KMS-11 (cell line): ENCODE data around the gene EEF1AKMT1.

Experiments used
- H2AFZ ChIP-seq: fragments of 200-600 bp; sonication (generic); 2 replicates; pipeline ENCODE4 v1.6.1; 2016; ENCODE audit warnings: antibody characterized with exemption, mixed run types, low read depth
- H3K27ac ChIP-seq: fragments of 200-600 bp; sonication (generic); 2 replicates; pipeline ENCODE4 v1.6.1; 2016; ENCODE audit warnings: mild to moderate bottlenecking, mixed run types
- H3K27me3 ChIP-seq: fragments of 200-600 bp; sonication (generic); 2 replicates; pipeline ENCODE4 v1.6.1; 2017; ENCODE audit warnings: mild to moderate bottlenecking, low read depth, mixed run types, moderate library complexity; ENCODE audit not compliant: insufficient read depth
- H3K36me3 ChIP-seq: fragments of 200-600 bp; sonication (generic); 2 replicates; pipeline ENCODE4 v1.6.1; 2017; ENCODE audit warnings: mild to moderate bottlenecking, mixed run types; ENCODE audit not compliant: insufficient read depth
- H3K4me1 ChIP-seq: fragments of 200-600 bp; sonication (generic); 2 replicates; pipeline ENCODE4 v1.6.1; 2016; ENCODE audit warnings: mild to moderate bottlenecking, low read depth, mixed run types; ENCODE audit not compliant: poor library complexity, severe bottlenecking
- H3K4me2 ChIP-seq: fragments of 200-600 bp; sonication (generic); 2 replicates; pipeline ENCODE4 v1.7.0; 2016; ENCODE audit warnings: mild to moderate bottlenecking, mixed run types
- H3K4me3 ChIP-seq: fragments of 200-600 bp; sonication (generic); IDR thresholded peaks from 2 replicates; pipeline ENCODE4 v1.6.1; 2017; ENCODE audit warnings: low read depth, low read length, mixed read lengths; ENCODE audit not compliant: insufficient read depth
- H3K79me2 ChIP-seq: fragments of 200-600 bp; sonication (generic); 2 replicates; pipeline ENCODE4 v1.6.1; 2016; ENCODE audit warnings: low read depth, mixed run types; ENCODE audit not compliant: insufficient read depth
- H3K9ac ChIP-seq: fragments of 200-600 bp; sonication (generic); 2 replicates; pipeline ENCODE4 v1.6.1; 2016; ENCODE audit warnings: mild to moderate bottlenecking, mixed run types
- H4K20me1 ChIP-seq: fragments of 200-600 bp; sonication (generic); 2 replicates; pipeline ENCODE4 v1.6.1; 2016; ENCODE audit warnings: mild to moderate bottlenecking, mixed run types; ENCODE audit not compliant: insufficient read depth
- TF ChIP-seq, protein P1 (sequence below): fragments of 200-600 bp; sonication (generic); conservative IDR thresholded peaks from 2 replicates; pipeline ENCODE4 v1.6.1; 2017; ENCODE audit warnings: low read depth, mild to moderate bottlenecking, antibody characterized with exemption, low read length, moderate library complexity, mixed read lengths

EEF1AKMT1 gene

DNA sequence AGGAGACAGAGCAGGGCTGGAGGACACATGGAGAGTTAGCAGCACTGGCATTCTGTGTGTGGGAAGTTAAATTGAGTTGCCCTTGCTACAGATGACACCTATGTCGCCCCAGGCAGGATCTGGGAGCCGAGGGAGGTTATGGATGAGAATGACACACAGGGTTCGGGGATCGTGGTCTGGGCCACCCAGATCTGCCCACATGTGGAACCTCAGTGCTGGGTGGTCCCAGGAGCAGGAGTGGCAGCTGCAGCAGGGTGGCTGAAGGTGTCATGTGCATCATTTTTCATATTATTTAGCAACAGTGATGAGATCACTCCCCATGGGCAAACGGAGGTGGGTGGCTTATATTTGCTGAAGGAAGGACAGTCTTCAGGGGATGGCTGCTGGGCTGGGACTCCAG, 67.1 kb downstream of the EEF1AKMT1 start:
- H3K9ac ChIP-seq: no peak overlapping the region
- H3K27ac ChIP-seq: no peak overlapping the region
- no peak overlapping the region for H3K4me3 ChIP-seq
- peaks cover 9% of the 10 kb centered on the region for H3K4me1 ChIP-seq
- no peak overlapping the region for H2AFZ ChIP-seq
- H3K4me2 ChIP-seq: no peak overlapping the region
- no peaks in the 10 kb centered on the region for H3K36me3 ChIP-seq
- TF ChIP-seq, protein P1, sequence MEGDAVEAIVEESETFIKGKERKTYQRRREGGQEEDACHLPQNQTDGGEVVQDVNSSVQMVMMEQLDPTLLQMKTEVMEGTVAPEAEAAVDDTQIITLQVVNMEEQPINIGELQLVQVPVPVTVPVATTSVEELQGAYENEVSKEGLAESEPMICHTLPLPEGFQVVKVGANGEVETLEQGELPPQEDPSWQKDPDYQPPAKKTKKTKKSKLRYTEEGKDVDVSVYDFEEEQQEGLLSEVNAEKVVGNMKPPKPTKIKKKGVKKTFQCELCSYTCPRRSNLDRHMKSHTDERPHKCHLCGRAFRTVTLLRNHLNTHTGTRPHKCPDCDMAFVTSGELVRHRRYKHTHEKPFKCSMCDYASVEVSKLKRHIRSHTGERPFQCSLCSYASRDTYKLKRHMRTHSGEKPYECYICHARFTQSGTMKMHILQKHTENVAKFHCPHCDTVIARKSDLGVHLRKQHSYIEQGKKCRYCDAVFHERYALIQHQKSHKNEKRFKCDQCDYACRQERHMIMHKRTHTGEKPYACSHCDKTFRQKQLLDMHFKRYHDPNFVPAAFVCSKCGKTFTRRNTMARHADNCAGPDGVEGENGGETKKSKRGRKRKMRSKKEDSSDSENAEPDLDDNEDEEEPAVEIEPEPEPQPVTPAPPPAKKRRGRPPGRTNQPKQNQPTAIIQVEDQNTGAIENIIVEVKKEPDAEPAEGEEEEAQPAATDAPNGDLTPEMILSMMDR: no peak
- no peaks in the 10 kb centered on the region for H3K79me2 ChIP-seq
- no peaks in the 10 kb centered on the region for H3K27me3 ChIP-seq
- no peaks in the 10 kb centered on the region for H4K20me1 ChIP-seq

DNA sequence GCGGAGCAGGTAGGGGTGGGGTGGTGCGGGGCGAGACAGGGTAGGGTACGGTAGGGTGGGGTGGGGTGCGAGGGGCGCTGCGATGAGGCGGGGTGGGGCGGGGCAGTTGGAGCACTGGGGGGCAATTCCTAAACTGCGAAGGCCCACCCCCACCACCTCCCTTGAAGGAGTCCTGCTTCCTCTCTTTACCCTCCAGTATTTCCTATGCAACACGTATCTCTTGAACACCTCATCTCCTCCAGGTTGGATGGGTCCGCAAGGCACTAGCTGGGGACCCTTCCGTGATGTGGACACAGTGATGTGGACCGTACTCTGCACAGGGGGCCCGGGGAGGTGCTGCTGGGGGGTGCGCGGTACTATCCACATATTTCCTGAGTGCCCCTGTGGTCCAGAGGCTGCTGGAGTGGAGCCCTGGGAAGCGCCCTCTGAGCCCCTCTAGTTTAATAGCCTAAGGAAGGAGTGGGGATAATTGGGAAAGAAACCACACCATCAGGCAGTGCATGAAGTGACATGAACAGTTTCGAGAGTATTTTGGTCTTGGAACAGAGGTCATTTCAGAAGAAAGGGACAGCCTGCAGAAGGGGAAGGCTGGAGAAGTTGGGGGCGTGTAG, 69.2 kb downstream of the EEF1AKMT1 start:
- Histone ChIP-seq H3K36me3 (no peaks in the 10 kb centered on the region), H3K9ac (no peak overlapping the region), H3K79me2 (no peaks in the 10 kb centered on the region), H3K4me3 (no peak overlapping the region), H3K4me1 (peaks cover 12% of the 10 kb centered on the region), H4K20me1 (no peaks in the 10 kb centered on the region), H2AFZ (no peak overlapping the region), H3K27me3 (no peaks in the 10 kb centered on the region), H3K4me2 (no peak overlapping the region), H3K27ac (no peak overlapping the region)
- TF ChIP-seq, protein P1: no peak

DNA sequence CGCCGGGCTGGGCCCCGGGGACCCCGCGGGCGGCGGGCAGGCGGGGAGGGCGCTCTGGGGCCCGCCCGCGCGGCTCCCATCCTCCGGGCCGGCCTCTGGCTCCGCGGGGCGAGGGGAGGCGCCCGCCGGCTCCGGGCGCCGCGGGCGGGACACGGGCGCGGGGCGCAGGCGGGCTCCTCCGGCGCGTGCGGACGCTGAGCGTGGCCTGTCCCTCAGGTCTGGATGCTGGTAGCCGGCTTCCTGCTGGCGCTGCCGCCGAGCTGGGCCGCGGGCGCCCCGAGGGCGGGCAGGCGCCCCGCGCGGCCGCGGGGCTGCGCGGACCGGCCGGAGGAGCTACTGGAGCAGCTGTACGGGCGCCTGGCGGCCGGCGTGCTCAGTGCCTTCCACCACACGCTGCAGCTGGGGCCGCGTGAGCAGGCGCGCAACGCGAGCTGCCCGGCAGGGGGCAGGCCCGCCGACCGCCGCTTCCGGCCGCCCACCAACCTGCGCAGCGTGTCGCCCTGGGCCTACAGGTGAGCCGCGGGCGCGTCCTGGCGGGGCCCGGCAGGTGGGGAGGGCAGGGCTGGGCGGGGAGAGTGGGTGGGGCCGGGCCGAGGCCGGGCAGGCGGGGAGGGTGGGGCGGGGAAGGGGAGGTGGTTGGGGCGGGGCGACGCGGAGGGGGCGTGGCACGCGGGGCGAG, 69.8 kb downstream of the EEF1AKMT1 start:
- TF ChIP-seq, protein P1: no peak
- H3K4me3 ChIP-seq: no peak overlapping the region

DNA sequence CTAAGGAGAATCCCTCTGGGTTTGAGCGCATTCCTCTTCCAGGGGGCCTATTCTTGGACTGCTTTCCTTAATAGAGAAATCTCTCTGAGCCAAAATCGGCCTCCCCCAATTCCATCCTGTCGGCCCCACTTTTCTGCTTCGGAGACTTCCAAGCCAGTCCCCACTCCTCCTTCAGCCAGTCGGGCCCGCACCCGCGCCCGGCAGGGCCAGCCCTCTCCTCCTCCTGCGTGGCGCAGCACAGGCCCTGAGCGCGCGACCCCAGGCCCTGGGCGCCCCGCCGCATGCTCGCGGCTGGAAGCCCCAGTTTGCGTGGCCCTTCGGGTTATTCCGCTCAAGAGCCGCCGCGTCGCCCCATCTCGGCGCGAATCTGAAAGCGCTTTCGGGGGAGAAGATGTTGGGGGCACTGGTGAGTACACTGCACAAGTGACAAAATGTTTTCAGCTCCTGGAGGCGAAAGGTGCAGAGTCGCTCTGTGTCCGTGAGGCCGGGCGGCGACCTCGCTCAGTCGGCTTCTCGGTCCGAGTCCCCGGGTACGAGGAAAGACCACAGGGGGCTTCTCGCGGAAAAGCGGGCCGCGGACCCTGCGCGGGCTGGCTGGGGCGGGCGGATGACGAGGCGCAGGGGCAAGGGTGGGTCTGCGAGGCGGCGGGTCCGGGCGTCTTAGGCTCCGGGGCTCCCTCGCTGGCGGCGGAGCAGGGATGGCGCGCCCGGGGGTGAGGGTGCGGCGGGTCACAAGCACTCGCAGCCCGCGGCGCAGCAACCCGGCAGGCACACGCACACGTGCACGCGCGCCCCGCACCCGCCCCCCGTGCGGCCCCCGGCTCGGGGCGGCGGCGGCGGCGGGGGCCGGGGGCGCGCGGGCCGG, 70.6 kb downstream of the EEF1AKMT1 start, which contains the start of gene IL17D:
IL17D (plus strand) TSS at position 785 of the 865 bp plus-strand sequence. CDS start 303 bp downstream, outside the sequence.
- Histone ChIP-seq H2AFZ (peak within 1 kb of the TSS; percentile 86), H3K27ac (no peak within 1 kb of the TSS), H4K20me1 (no peaks in the 10 kb centered on the region), H3K27me3 (no peaks in the 10 kb centered on the region), H3K4me3 (no peak within 1 kb of the TSS), H3K9ac (peak within 1 kb of the TSS; percentile 49; the same call in 1 of the 2 replicates), H3K36me3 (no peaks in the 10 kb centered on the region), H3K4me1 (peaks cover 12% of the 10 kb centered on the region), H3K4me2 (peak within 1 kb of the TSS; percentile 76), H3K79me2 (no peaks in the 10 kb centered on the region)
- TF ChIP-seq, protein P1: no peak

More for the DNA sequence above, 69.8 kb downstream of the EEF1AKMT1 start:
- Histone ChIP-seq H3K36me3 (no peaks in the 10 kb centered on the region), H4K20me1 (no peaks in the 10 kb centered on the region), H3K9ac (no peak overlapping the region), H3K79me2 (no peaks in the 10 kb centered on the region), H3K4me1 (peaks cover 12% of the 10 kb centered on the region), H3K4me2 (no peak overlapping the region), H3K27me3 (no peaks in the 10 kb centered on the region), H3K27ac (no peak overlapping the region), H2AFZ (no peak overlapping the region)
